Lung (tissue), 12 donors: Measurements from ENCODE around the gene SLC6A20. TPM values are rescaled to one million over a fixed set of nuclear protein-coding genes. Genes with fewer than 3 reads are reported as not detected.

ENCODE experiments used
- ATAC-seq: fragments of 200-7000 bp; cut with Tn5 transposase; one replicate; pipeline ENCODE4 v1.9.1; 2020; ENCODE audit warnings: moderate number of reproducible peaks; ENCODE audit not compliant: insufficient read depth, low FRiP score
- DNase-seq, 3 donors: peaks; one replicate each; pipeline ENCODE4 v3.0.0-alpha.2; 2013 to 2017
- H3K27ac ChIP-seq, 2 donors: one replicate each; pipeline ENCODE4 v1.5.1; 2013; ENCODE audit warnings: mild to moderate bottlenecking in 2 of 2, moderate library complexity in 2 of 2, control low read depth in 1 of 2, inconsistent platforms in 1 of 2, low read depth in 1 of 2, low read length in 1 of 2
- H3K27me3 ChIP-seq, 3 donors: one replicate each; pipeline ENCODE4 v1.5.1; 2013; ENCODE audit warnings: low read length in 2 of 3; ENCODE audit not compliant: control insufficient read depth in 3 of 3, insufficient read depth in 3 of 3
- H3K36me3 ChIP-seq, 4 donors: one replicate each; pipeline ENCODE4 v1.5.1; 2013; ENCODE audit warnings: low read length in 4 of 4, mild to moderate bottlenecking in 1 of 4, moderate library complexity in 1 of 4; ENCODE audit not compliant: control insufficient read depth in 4 of 4, insufficient read depth in 4 of 4
- H3K4me1 ChIP-seq, 5 donors: one replicate each; pipeline ENCODE4 v1.5.1; 2013; ENCODE audit warnings: low read length in 5 of 5, mild to moderate bottlenecking in 2 of 5, moderate library complexity in 1 of 5; ENCODE audit not compliant: control insufficient read depth in 5 of 5, insufficient read depth in 5 of 5
- H3K4me3 ChIP-seq: one replicate; pipeline ENCODE4 v1.5.1; 2013; ENCODE audit warnings: mild to moderate bottlenecking, control low read depth, moderate library complexity
- H3K9ac ChIP-seq, 2 donors: one replicate each; pipeline ENCODE4 v1.5.1; 2013; ENCODE audit warnings: low read length in 2 of 2, control low read depth in 1 of 2; ENCODE audit not compliant: insufficient read depth in 1 of 2
- H3K9me3 ChIP-seq, 4 donors: one replicate each; pipeline ENCODE4 v1.5.1; 2013; ENCODE audit warnings: low read length in 3 of 4, mild to moderate bottlenecking in 1 of 4, moderate library complexity in 1 of 4; ENCODE audit not compliant: control insufficient read depth in 4 of 4, insufficient read depth in 3 of 4
- WGBS, 2 donors: extraction: QIAGEN DNeasy Blood & Tissue Kit; methylation state at CpG; one replicate each; pipeline ENCODE4 v1.1.7; 2013; 5-methylcytosine and 5-hydroxymethylcytosine counted together
- polyA plus RNA-seq, 2 donors: library from polyadenylated mRNA; stranded (reverse); fragments of 200-250 nt; gene quantifications; one replicate each; pipeline ENCODE4 v1.2.1, GENCODE V29; 2013
- total RNA-seq, 2 donors: library from RNA; depleted of rRNA in 1 of 2; stranded (reverse); fragments of >200 nt in 1 of 2; gene quantifications; one replicate each; pipeline ENCODE4 v1.2.1, GENCODE V29; 2014 to 2021
- TF ChIP-seq, protein P1 (sequence below): IDR thresholded peaks from 2 replicates; pipeline ENCODE4 v1.5.1; 2012; ENCODE audit warnings: mild to moderate bottlenecking; ENCODE audit errors: control extremely low read depth, extremely low read depth
- donor health status: control.
- donor health status: control.
- donor health status: Bipolar disorder and iron deficiency.
- donor health status: healthy.
- donor health status: DM: yes; HTN: yes; CAD: no.

SLC6A20 gene
- total and polyA plus RNA-seq, 4 donors = 0.28 to 10.2 (median 1.8) TPM

DNA sequence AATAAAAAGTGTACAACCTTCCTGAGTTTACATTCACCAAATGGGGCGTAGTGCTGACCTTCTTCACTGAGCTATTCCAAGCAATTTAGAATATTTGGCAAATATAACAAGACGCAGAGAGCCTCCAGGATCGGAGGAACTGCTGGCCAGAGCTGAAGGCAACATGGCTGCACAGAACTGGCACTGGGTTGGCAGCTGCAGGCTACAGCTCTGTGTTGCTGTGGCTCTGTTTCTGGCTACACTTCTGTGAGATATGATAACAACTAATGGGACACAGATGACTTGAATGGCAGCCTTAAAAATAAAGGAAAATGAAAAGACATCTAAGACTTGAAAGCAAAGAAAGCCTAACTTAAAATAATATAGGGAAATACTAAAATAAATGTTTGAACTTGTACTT, 10.8 kb upstream of the SLC6A20 start:
- DNase-seq = no peak
- H3K9ac ChIP-seq = no peak overlapping the region
- no peaks in the 10 kb centered on the region for H3K9me3 ChIP-seq
- no peak overlapping the region for H3K4me3 ChIP-seq
- TF ChIP-seq, protein P1, sequence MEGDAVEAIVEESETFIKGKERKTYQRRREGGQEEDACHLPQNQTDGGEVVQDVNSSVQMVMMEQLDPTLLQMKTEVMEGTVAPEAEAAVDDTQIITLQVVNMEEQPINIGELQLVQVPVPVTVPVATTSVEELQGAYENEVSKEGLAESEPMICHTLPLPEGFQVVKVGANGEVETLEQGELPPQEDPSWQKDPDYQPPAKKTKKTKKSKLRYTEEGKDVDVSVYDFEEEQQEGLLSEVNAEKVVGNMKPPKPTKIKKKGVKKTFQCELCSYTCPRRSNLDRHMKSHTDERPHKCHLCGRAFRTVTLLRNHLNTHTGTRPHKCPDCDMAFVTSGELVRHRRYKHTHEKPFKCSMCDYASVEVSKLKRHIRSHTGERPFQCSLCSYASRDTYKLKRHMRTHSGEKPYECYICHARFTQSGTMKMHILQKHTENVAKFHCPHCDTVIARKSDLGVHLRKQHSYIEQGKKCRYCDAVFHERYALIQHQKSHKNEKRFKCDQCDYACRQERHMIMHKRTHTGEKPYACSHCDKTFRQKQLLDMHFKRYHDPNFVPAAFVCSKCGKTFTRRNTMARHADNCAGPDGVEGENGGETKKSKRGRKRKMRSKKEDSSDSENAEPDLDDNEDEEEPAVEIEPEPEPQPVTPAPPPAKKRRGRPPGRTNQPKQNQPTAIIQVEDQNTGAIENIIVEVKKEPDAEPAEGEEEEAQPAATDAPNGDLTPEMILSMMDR = no peak
- ATAC-seq = no peak
- H3K27ac ChIP-seq = peak overlapping the region in 1 of 2 donors; percentile 57
- no peaks in the 10 kb centered on the region for H3K27me3 ChIP-seq
- WGBS, 2 donors = 74 to 89% methylated on average over 3 of the region's 3 CpGs
- H3K36me3 ChIP-seq = peaks cover 0 to 2% (median 0%) of the 10 kb centered on the region in 4 donors
- H3K4me1 ChIP-seq = peaks cover 0 to 15% (median 0%) of the 10 kb centered on the region in 5 donors

- ATAC-seq (peak; percentile 14), DNase-seq (peak in 1 of 3 donors; percentile 40)
- TF ChIP-seq, protein P1 = no peak
- H3K27ac ChIP-seq = no peak overlapping the region
- peaks cover 0 to 15% (median 0%) of the 10 kb centered on the region in 5 donors for H3K4me1 ChIP-seq
- H3K9me3 ChIP-seq = peaks cover 0 to 1% (median 0%) of the 10 kb centered on the region in 4 donors
- H3K36me3 ChIP-seq = peaks cover 0 to 3% (median 0%) of the 10 kb centered on the region in 4 donors
- no peak overlapping the region for H3K9ac ChIP-seq
- 67 to 93% methylated on average over 3 of the region's 3 CpGs for WGBS, 2 donors
- no peak overlapping the region for H3K4me3 ChIP-seq
- no peaks in the 10 kb centered on the region for H3K27me3 ChIP-seq
Observed at GRCh38 chr3:45806072-45806471, 9.7 kb upstream of the SLC6A20 start.

DNA sequence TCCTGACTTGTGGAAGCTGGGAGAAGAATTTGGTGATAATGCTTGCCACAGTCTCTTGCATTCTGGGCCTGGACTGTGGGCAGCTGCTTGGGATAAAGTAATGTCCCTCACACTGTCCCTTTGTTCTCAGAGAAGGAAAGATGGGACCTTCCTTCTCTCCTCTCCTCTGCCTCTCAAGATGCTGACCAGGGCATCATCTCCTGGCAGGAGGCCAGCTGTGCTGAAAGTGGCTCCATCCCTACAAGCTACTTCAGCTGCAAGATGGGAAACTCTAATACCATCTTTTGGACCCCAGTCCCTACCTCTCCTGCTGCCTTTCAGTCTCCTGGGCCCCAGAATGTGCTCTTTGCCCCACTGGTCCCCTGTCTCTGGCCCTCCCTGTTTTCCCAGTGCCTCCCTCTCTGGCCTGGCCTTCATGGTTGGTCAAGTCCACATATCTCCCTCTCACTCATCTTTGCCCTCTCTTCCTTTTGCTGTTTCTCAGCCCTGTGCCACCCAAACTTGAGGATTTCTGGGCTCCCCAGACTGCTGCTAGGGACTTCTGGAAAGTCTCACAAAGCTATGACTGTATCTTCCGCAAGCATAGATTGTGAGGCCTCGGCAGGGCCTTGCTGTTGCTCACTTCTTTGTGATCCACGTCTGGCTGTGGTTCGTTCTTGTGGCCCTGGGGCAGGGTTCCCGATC, 7.1 kb upstream of the SLC6A20 start:
- ATAC-seq = no peak
- H3K4me3 ChIP-seq = no peak overlapping the region
- TF ChIP-seq, protein P1 = no peak
- H3K9me3 ChIP-seq = peaks cover 0 to 1% (median 0%) of the 10 kb centered on the region in 4 donors
- peaks cover 0 to 3% (median under 1%) of the 10 kb centered on the region in 3 donors for H3K27me3 ChIP-seq
- DNase-seq = no peak
- H3K27ac ChIP-seq = no peak overlapping the region
- H3K9ac ChIP-seq = no peak overlapping the region
- peaks cover 0 to 3% (median 0%) of the 10 kb centered on the region in 4 donors for H3K36me3 ChIP-seq
- WGBS, 2 donors = 92 to 97% methylated on average over 5 of the region's 5 CpGs
- H3K4me1 ChIP-seq = peaks cover 0 to 15% (median 0%) of the 10 kb centered on the region in 5 donors
